Spinal cord (tissue), 10 donors: Measurements from ENCODE around the gene MAK. TPM values are rescaled to one million over a fixed set of nuclear protein-coding genes. Genes with fewer than 3 reads are reported as not detected.
"Not testable (repeated sequence)": the region's sequence is repeated elsewhere in the genome, so short reads cannot be mapped to it uniquely, and the experiment has no call there.

ENCODE experiments used
- DNase-seq, 6 donors: peaks; one replicate each; pipeline versions ENCODE4 v3.0.0 to v3.0.0-alpha.2; 2013 to 2015; ENCODE audit warnings: low spot score in 6 of 6, low read depth in 4 of 6
- H3K27ac ChIP-seq: one replicate; pipeline ENCODE4 v1.5.1; 2013; ENCODE audit warnings: low read depth, low read length, control low read depth
- H3K27me3 ChIP-seq: one replicate; pipeline ENCODE4 v1.6.1; 2013; ENCODE audit warnings: low read length; ENCODE audit not compliant: control insufficient read depth, insufficient read depth
- H3K36me3 ChIP-seq: one replicate; pipeline ENCODE4 v1.6.1; 2013; ENCODE audit warnings: low read length; ENCODE audit not compliant: control insufficient read depth, insufficient read depth
- H3K4me1 ChIP-seq: one replicate; pipeline ENCODE4 v1.6.1; 2013; ENCODE audit warnings: low read length; ENCODE audit not compliant: control insufficient read depth, insufficient read depth
- H3K4me3 ChIP-seq: one replicate; pipeline ENCODE4 v1.5.1; 2013; ENCODE audit warnings: low read depth, low read length, control low read depth
- H3K9me3 ChIP-seq: one replicate; pipeline ENCODE4 v1.6.1; 2013; ENCODE audit warnings: low read length; ENCODE audit not compliant: control insufficient read depth, insufficient read depth
- WGBS: methylation state at CpG from one replicate; pipeline ENCODE4 v1.1.5; 2013; ENCODE audit warnings: missing lambda C conversion rate; ENCODE audit not compliant: insufficient coverage; 5-methylcytosine and 5-hydroxymethylcytosine counted together
- polyA plus RNA-seq, 2 donors: library from polyadenylated mRNA; unstranded; fragments of 120-200 nt; gene quantifications; one replicate each; pipeline ENCODE4 v1.2.1, GENCODE V29; 2013; ENCODE audit not compliant: insufficient read length in 2 of 2
- total RNA-seq, 2 donors: library from RNA; depleted of rRNA in 1 of 2; stranded (reverse); fragments of 120-200 nt in 1 of 2; fragments of >200 nt in 1 of 2; gene quantifications; one replicate each; pipeline versions ENCODE4 v1.2.3 to v1.2.4, GENCODE V29; 2013 to 2014
- donor health status: healthy.

MAK gene
- total and polyA plus RNA-seq, 4 donors: 0.79 to 2.6 (median 2.2) TPM

GRCh38 chr6:10857259-10857658, 18.9 kb upstream of the MAK start:
- no CpG with 5 or more reads among the region's 2 CpGs for WGBS
- Histone ChIP-seq H3K4me1 (no peaks in the 10 kb centered on the region), H3K27ac (no peak overlapping the region), H3K27me3 (no peaks in the 10 kb centered on the region), H3K9me3 (no peaks in the 10 kb centered on the region), H3K36me3 (no peaks in the 10 kb centered on the region), H3K4me3 (no peak overlapping the region)
- no peak for DNase-seq

GRCh38 chr6:10854922-10855632, 16.7 kb upstream of the MAK start:
- Histone ChIP-seq H3K27me3 (no peaks in the 10 kb centered on the region), H3K27ac (no peak overlapping the region), H3K9me3 (no peaks in the 10 kb centered on the region), H3K4me1 (no peaks in the 10 kb centered on the region), H3K4me3 (no peak overlapping the region), H3K36me3 (no peaks in the 10 kb centered on the region)
- 79% methylated on average over 6 of the region's 7 CpGs for WGBS
- DNase-seq: no peak

- WGBS: 94% methylated on average over 4 of the region's 6 CpGs
- H3K4me1 ChIP-seq, H3K4me3 ChIP-seq, H3K36me3 ChIP-seq, DNase-seq, H3K27ac ChIP-seq, H3K9me3 ChIP-seq, H3K27me3 ChIP-seq: not testable (repeated sequence)
These were observed 15.5 kb upstream of the MAK start for GRCh38 chr6:10853849-10854300.

GRCh38 chr6:10852361-10852960, 14.1 kb upstream of the MAK start:
- DNase-seq: no peak
- H3K36me3 ChIP-seq: no peaks in the 10 kb centered on the region
- no peak overlapping the region for H3K27ac ChIP-seq
- no peak overlapping the region for H3K4me3 ChIP-seq
- no peaks in the 10 kb centered on the region for H3K4me1 ChIP-seq
- H3K27me3 ChIP-seq: no peaks in the 10 kb centered on the region
- H3K9me3 ChIP-seq: no peaks in the 10 kb centered on the region
- 85% methylated on average over 6 of the region's 11 CpGs for WGBS

GRCh38 chr6:10850728-10851127, 12.4 kb upstream of the MAK start:
- no peak for DNase-seq
- 100% methylated on average over 1 of the region's 7 CpGs for WGBS
- Histone ChIP-seq H3K36me3 (no peaks in the 10 kb centered on the region), H3K4me1 (no peaks in the 10 kb centered on the region), H3K9me3 (no peaks in the 10 kb centered on the region), H3K27me3 (no peaks in the 10 kb centered on the region), H3K4me3 (no peak overlapping the region), H3K27ac (no peak overlapping the region)

GRCh38 chr6:10849901-10850300, 11.6 kb upstream of the MAK start:
- Histone ChIP-seq H3K27me3 (no peaks in the 10 kb centered on the region), H3K4me1 (no peaks in the 10 kb centered on the region), H3K9me3 (no peaks in the 10 kb centered on the region), H3K36me3 (no peaks in the 10 kb centered on the region), H3K4me3 (no peak overlapping the region), H3K27ac (no peak overlapping the region)
- WGBS: 86% methylated on average over 3 of the region's 4 CpGs
- no peak for DNase-seq

- 86% methylated on average over 2 of the region's 3 CpGs for WGBS
- Histone ChIP-seq H3K36me3 (no peaks in the 10 kb centered on the region), H3K9me3 (peaks cover 3% of the 10 kb centered on the region), H3K4me3 (no peak overlapping the region), H3K27ac (no peak overlapping the region), H3K4me1 (no peaks in the 10 kb centered on the region), H3K27me3 (no peaks in the 10 kb centered on the region)
- no peak for DNase-seq
These were observed 9.3 kb upstream of the MAK start for GRCh38 chr6:10847684-10848083.

- Histone ChIP-seq H3K4me1 (peaks cover under 1% of the 10 kb centered on the region), H3K36me3 (no peaks in the 10 kb centered on the region), H3K27ac (no peak overlapping the region), H3K27me3 (peaks cover under 1% of the 10 kb centered on the region), H3K9me3 (peaks cover 3% of the 10 kb centered on the region), H3K4me3 (no peak overlapping the region)
- DNase-seq: no peak
These were observed 5.2 kb upstream of the MAK start for GRCh38 chr6:10843554-10843953.

GRCh38 chr6:10838794-10839333, 525 bp upstream of the MAK start:
- Histone ChIP-seq H3K9me3 (peaks cover 3% of the 10 kb centered on the region), H3K4me1 (peaks cover 15% of the 10 kb centered on the region), H3K36me3 (no peaks in the 10 kb centered on the region), H3K27me3 (peaks cover 41% of the 10 kb centered on the region), H3K27ac (no peak overlapping the region), H3K4me3 (peak overlapping the region; percentile 66)
- no peak for DNase-seq
- WGBS: 70% methylated on average over 6 of the region's 8 CpGs

- Histone ChIP-seq H3K9me3 (no peaks in the 10 kb centered on the region), H3K27me3 (peaks cover 41% of the 10 kb centered on the region), H3K27ac (no peak overlapping the region), H3K36me3 (no peaks in the 10 kb centered on the region), H3K4me3 (peak overlapping the region; percentile 66), H3K4me1 (peaks cover 15% of the 10 kb centered on the region)
- 0% methylated on average over 21 of the region's 22 CpGs for WGBS
- peak in 1 of 6 donors; percentile 24 for DNase-seq
These were observed 731 bp downstream of the MAK start for GRCh38 chr6:10837622-10837994.
